Hepatocyte (in vitro differentiated cells): ENCODE results near the gene HSFX3. TPM values are rescaled to one million over a fixed set of nuclear protein-coding genes. Genes with fewer than 3 reads are reported as not detected.

Experiments
- DNase-seq: peaks from one replicate; pipeline ENCODE4 v3.0.0-alpha.2; 2016; ENCODE audit warnings: low spot score
- H2AFZ ChIP-seq: fragments of 200-600 bp; sonication (generic); 2 replicates; pipeline ENCODE4 v1.6.0; 2016; ENCODE audit warnings: antibody characterized with exemption, mild to moderate bottlenecking
- H3K27ac ChIP-seq: fragments of 200-600 bp; sonication (generic); 2 replicates; pipeline ENCODE4 v1.5.1; 2016; ENCODE audit warnings: mild to moderate bottlenecking
- H3K27me3 ChIP-seq: fragments of 200-600 bp; sonication (generic); 2 replicates; pipeline ENCODE4 v1.6.1; 2016
- H3K36me3 ChIP-seq: fragments of 200-600 bp; sonication (generic); replicated peaks from 2 replicates; pipeline ENCODE4 v1.5.1; 2016; ENCODE audit warnings: low read depth; ENCODE audit not compliant: insufficient read depth
- H3K4me1 ChIP-seq: fragments of 200-600 bp; sonication (generic); 2 replicates; pipeline ENCODE4 v1.5.1; 2016; ENCODE audit warnings: mild to moderate bottlenecking, moderate library complexity; ENCODE audit not compliant: insufficient read depth
- H3K4me2 ChIP-seq: fragments of 200-600 bp; sonication (generic); 2 replicates; pipeline ENCODE4 v1.6.0; 2016
- H3K4me3 ChIP-seq: fragments of 200-600 bp; sonication (generic); 2 replicates; pipeline ENCODE4 v1.5.1; 2016; ENCODE audit warnings: mild to moderate bottlenecking
- H3K79me2 ChIP-seq: fragments of 200-600 bp; sonication (generic); 2 replicates; pipeline ENCODE4 v1.6.0; 2017; ENCODE audit warnings: mild to moderate bottlenecking
- H3K9me2 ChIP-seq: fragments of 200-600 bp; sonication (generic); replicated peaks from 2 replicates; pipeline ENCODE4 v1.6.0; 2017; ENCODE audit warnings: mild to moderate bottlenecking; ENCODE audit not compliant: insufficient read depth
- H3K9me3 ChIP-seq: fragments of 200-600 bp; sonication (generic); 2 replicates; pipeline ENCODE4 v1.5.1; 2016; ENCODE audit warnings: low read depth, mild to moderate bottlenecking
- H4K20me1 ChIP-seq: fragments of 200-600 bp; sonication (generic); 2 replicates; pipeline ENCODE4 v1.6.0; 2016; ENCODE audit warnings: mild to moderate bottlenecking; ENCODE audit not compliant: insufficient read depth, poor library complexity, severe bottlenecking
- EZH2 ChIP-seq: fragments of 200-600 bp; sonication (generic); IDR thresholded peaks from 2 replicates; pipeline ENCODE4 v1.6.1; 2016; ENCODE audit warnings: antibody characterized with exemption, mild to moderate bottlenecking, borderline replicate concordance
- EZH2phosphoT487 ChIP-seq: fragments of 200-600 bp; sonication (generic); IDR thresholded peaks from one replicate; pipeline ENCODE4 v1.6.1; 2018; ENCODE audit warnings: antibody characterized with exemption, mild to moderate bottlenecking, low read depth, moderate library complexity; ENCODE audit not compliant: unreplicated experiment, severe bottlenecking
- WGBS: methylation state at CpG from one replicate; pipeline ENCODE4 v1.1.6; 2016; ENCODE audit warnings: low lambda C conversion rate; ENCODE audit errors: missing lambda C conversion rate; 5-methylcytosine and 5-hydroxymethylcytosine counted together
- polyA plus RNA-seq: library from polyadenylated mRNA; unstranded; fragments of >200 nt; fragmentation: Nextera tagmentation; extraction: Ambion mirVana; gene quantifications from 2 replicates; pipeline ENCODE4 v1.2.1, GENCODE V29; 2016
- total RNA-seq: library from RNA; depleted of rRNA; stranded (reverse); fragments of >200 nt; gene quantifications from 2 replicates; pipeline ENCODE4 v1.2.3, GENCODE V29; 2014
- TF ChIP-seq, protein P1 (sequence below): fragments of 200-600 bp; sonication (generic); IDR thresholded peaks from 2 replicates; pipeline ENCODE4 v1.5.1; 2016; ENCODE audit warnings: antibody characterized with exemption, mild to moderate bottlenecking; ENCODE audit not compliant: poor library complexity

HSFX3 gene
- total and polyA plus RNA-seq, 2 experiments from 2014 or later, result not detected

DNA sequence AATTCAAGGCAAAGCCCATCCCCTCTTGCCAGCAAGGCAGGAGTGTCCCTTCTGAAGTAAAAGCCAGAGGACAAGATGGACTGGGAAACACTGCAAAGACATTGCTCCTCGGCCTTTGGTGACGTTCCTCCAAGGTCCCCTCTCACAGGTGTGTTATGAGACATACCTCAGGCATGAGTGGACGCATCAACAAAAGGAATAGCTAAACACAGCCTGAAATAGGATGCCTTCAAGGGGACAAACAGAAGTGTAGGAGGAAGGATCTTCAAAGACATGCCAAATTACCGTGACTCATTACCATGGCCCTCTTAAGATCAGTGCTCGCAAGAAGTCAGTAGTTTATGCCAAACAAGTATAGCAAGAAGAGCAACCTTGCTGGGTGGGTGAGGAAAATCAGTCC lies 38.6 kb downstream of the HSFX3 start:
- 61% methylated on average over 5 of the region's 5 CpGs for WGBS
- Histone ChIP-seq H3K9me3 (no peaks in the 10 kb centered on the region), H3K4me1 (no peaks in the 10 kb centered on the region), H3K4me3 (no peak overlapping the region), H3K9me2 (no peaks in the 10 kb centered on the region), H3K36me3 (no peaks in the 10 kb centered on the region), H2AFZ (no peak overlapping the region), H3K27ac (peak overlapping the region; percentile 65), H3K4me2 (no peak overlapping the region), H3K27me3 (no peaks in the 10 kb centered on the region), H3K79me2 (no peaks in the 10 kb centered on the region), H4K20me1 (no peaks in the 10 kb centered on the region)
- peak; percentile 14 for DNase-seq
- TF ChIP-seq EZH2phosphoT487 (no peak), EZH2 (no peak)
- TF ChIP-seq, protein P1, sequence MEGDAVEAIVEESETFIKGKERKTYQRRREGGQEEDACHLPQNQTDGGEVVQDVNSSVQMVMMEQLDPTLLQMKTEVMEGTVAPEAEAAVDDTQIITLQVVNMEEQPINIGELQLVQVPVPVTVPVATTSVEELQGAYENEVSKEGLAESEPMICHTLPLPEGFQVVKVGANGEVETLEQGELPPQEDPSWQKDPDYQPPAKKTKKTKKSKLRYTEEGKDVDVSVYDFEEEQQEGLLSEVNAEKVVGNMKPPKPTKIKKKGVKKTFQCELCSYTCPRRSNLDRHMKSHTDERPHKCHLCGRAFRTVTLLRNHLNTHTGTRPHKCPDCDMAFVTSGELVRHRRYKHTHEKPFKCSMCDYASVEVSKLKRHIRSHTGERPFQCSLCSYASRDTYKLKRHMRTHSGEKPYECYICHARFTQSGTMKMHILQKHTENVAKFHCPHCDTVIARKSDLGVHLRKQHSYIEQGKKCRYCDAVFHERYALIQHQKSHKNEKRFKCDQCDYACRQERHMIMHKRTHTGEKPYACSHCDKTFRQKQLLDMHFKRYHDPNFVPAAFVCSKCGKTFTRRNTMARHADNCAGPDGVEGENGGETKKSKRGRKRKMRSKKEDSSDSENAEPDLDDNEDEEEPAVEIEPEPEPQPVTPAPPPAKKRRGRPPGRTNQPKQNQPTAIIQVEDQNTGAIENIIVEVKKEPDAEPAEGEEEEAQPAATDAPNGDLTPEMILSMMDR, result no peak

DNA sequence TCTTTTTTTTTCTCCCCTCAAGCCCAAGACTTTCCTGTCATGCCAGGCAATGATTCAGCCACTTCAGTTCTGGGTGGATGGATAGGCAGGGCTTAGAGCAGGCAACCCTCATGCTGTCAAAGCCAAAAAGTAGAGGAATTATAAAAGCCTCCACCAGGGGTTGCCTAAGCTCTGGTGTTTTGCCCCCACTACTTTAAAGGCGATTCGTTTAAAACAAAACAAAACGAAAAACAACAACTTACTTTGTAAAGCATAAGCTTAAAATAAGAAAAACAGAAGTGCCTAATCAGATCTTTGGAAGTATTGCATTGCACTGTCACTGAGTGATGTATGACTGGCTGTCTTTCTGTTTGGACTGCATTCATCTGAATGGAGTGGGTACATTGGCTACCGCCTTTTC lies 39.3 kb downstream of the HSFX3 start:
- Histone ChIP-seq H2AFZ (no peak overlapping the region), H4K20me1 (no peaks in the 10 kb centered on the region), H3K9me3 (no peaks in the 10 kb centered on the region), H3K4me3 (no peak overlapping the region), H3K27me3 (no peaks in the 10 kb centered on the region), H3K79me2 (no peaks in the 10 kb centered on the region), H3K36me3 (no peaks in the 10 kb centered on the region), H3K9me2 (no peaks in the 10 kb centered on the region), H3K4me2 (no peak overlapping the region), H3K27ac (peak overlapping the region; percentile 65), H3K4me1 (no peaks in the 10 kb centered on the region)
- no peak for DNase-seq
- no peak for TF ChIP-seq EZH2
- TF ChIP-seq, protein P1, result peak; percentile 13
- WGBS, result 38% methylated on average over 4 of the region's 4 CpGs

DNA sequence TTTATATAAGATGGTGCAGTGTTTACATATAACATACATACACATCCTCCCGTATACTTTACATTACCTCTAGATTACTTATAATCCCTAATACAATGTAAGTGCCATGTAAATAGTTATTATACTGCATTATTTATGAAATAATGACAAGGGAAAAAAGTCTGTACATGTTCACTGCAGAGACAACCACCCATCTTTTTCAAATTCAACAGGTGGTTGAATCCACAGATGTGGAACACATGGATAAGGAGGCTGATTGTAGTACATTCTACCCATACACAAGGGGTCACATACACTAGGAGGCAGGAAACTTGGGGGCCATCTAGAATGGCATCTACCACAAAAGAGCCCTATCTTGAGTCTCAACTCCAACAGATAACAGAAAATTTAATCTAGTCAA lies 41.3 kb downstream of the HSFX3 start:
- no peaks in the 10 kb centered on the region for H3K27me3 ChIP-seq
- no peak overlapping the region for H3K4me3 ChIP-seq
- H3K27ac ChIP-seq, result no peak overlapping the region
- no peak overlapping the region for H3K4me2 ChIP-seq
- H4K20me1 ChIP-seq, result no peaks in the 10 kb centered on the region
- 67% methylated on average over 1 of the region's 1 CpG for WGBS
- no peak for TF ChIP-seq EZH2
- TF ChIP-seq, protein P1, result no peak
- TF ChIP-seq EZH2phosphoT487, result no peak
- DNase-seq, result no peak
- no peaks in the 10 kb centered on the region for H3K79me2 ChIP-seq
- H3K9me2 ChIP-seq, result no peaks in the 10 kb centered on the region
- H3K9me3 ChIP-seq, result no peaks in the 10 kb centered on the region
- no peak overlapping the region for H2AFZ ChIP-seq
- H3K4me1 ChIP-seq, result no peaks in the 10 kb centered on the region
- H3K36me3 ChIP-seq, result no peaks in the 10 kb centered on the region

DNA sequence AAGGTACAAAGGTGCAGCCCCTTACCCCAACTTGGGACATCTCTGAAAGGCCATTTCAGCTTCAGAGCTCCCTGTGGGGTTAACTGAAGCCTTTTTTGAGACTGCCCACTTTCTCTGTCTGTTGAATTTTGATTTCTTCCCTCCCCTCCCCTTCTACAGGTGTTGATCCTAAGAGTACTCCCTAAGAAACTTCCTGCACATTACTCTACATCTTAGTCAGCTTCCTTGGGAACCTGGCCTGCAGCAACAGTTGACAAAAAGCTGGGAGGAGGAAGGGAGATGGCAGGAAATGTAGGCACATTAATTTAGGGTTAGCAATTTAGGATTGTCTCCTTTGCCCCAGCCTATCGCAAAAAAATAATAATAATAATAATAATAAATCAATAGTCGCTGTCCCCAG lies 43.4 kb downstream of the HSFX3 start:
- H2AFZ ChIP-seq, result no peak overlapping the region
- H3K4me2 ChIP-seq, result no peak overlapping the region
- no peak overlapping the region for H3K4me3 ChIP-seq
- H3K9me3 ChIP-seq, result no peaks in the 10 kb centered on the region
- no peaks in the 10 kb centered on the region for H3K4me1 ChIP-seq
- DNase-seq, result no peak
- H3K27me3 ChIP-seq, result no peaks in the 10 kb centered on the region
- TF ChIP-seq, protein P1, result no peak
- TF ChIP-seq EZH2 (no peak), EZH2phosphoT487 (no peak)
- no peaks in the 10 kb centered on the region for H3K79me2 ChIP-seq
- no peaks in the 10 kb centered on the region for H3K9me2 ChIP-seq
- no peaks in the 10 kb centered on the region for H3K36me3 ChIP-seq
- no peak overlapping the region for H3K27ac ChIP-seq
- WGBS, result 65% methylated on average over 2 of the region's 2 CpGs
- H4K20me1 ChIP-seq, result no peaks in the 10 kb centered on the region
